Neural progenitor cell (in vitro differentiated cells): ENCODE measurements around the gene CYBA. TPM values are rescaled to one million over a fixed set of nuclear protein-coding genes. Genes with fewer than 3 reads are reported as not detected.
A peak's percentile ranks its signal among the peaks of the same experiment; 100 is the strongest.

Source experiments
- DNase-seq: peaks from one replicate; pipeline ENCODE4 v3.0.0-alpha.2; 2016; ENCODE audit warnings: low spot score
- H2AFZ ChIP-seq: fragments of 200-600 bp; sonication (generic); replicated peaks from 2 replicates; pipeline ENCODE4 v1.6.1; 2016; ENCODE audit warnings: antibody characterized with exemption
- H3F3A ChIP-seq: fragments of 200-600 bp; sonication (generic); 2 replicates; pipeline ENCODE4 v1.6.1; 2016; ENCODE audit warnings: antibody characterized with exemption, low read depth
- H3K27ac ChIP-seq: fragments of 200-600 bp; sonication (generic); 2 replicates; pipeline ENCODE4 v1.5.1; 2016; ENCODE audit warnings: mild to moderate bottlenecking
- H3K27me3 ChIP-seq: fragments of 200-600 bp; sonication (generic); 2 replicates; pipeline ENCODE4 v1.6.1; 2016; ENCODE audit warnings: mild to moderate bottlenecking, moderate library complexity
- H3K36me3 ChIP-seq: fragments of 200-600 bp; sonication (generic); 2 replicates; pipeline ENCODE4 v1.5.1; 2016
- H3K4me1 ChIP-seq: fragments of 200-600 bp; sonication (generic); 2 replicates; pipeline ENCODE4 v1.6.1; 2016; ENCODE audit warnings: mixed run types
- H3K4me2 ChIP-seq: fragments of 200-600 bp; sonication (generic); 2 replicates; pipeline ENCODE4 v1.6.1; 2016
- H3K4me3 ChIP-seq: fragments of 200-600 bp; sonication (generic); 2 replicates; pipeline ENCODE4 v1.5.1; 2016
- H3K79me2 ChIP-seq: fragments of 200-600 bp; sonication (generic); 2 replicates; pipeline ENCODE4 v1.6.1; 2016; ENCODE audit warnings: low read depth
- H3K9ac ChIP-seq: fragments of 200-600 bp; sonication (generic); 2 replicates; pipeline ENCODE4 v1.6.1; 2016
- H3K9me3 ChIP-seq: fragments of 200-600 bp; sonication (generic); 2 replicates; pipeline ENCODE4 v1.5.1; 2016; ENCODE audit warnings: low read depth
- H4K20me1 ChIP-seq: fragments of 200-600 bp; sonication (generic); 2 replicates; pipeline ENCODE4 v1.6.1; 2016; ENCODE audit warnings: low read depth
- H3K27ac Mint-ChIP-seq: 3 replicates; pipeline ENCODE4 v1.8.0; 2021; ENCODE audit warnings: mixed read lengths
- H3K27me3 Mint-ChIP-seq: 2 replicates; pipeline ENCODE4 v1.8.0; 2022; ENCODE audit warnings: low read depth, mild to moderate bottlenecking, inconsistent platforms, moderate library complexity, mixed read lengths; ENCODE audit not compliant: insufficient read depth
- H3K36me3 Mint-ChIP-seq: 3 replicates; pipeline ENCODE4 v1.8.0; 2021; ENCODE audit warnings: mixed read lengths
- H3K4me1 Mint-ChIP-seq: 3 replicates; pipeline ENCODE4 v1.8.0; 2021; ENCODE audit warnings: mixed read lengths
- H3K4me3 Mint-ChIP-seq: 3 replicates; pipeline ENCODE4 v1.8.0; 2021; ENCODE audit warnings: mild to moderate bottlenecking, moderate library complexity, mixed read lengths
- H3K9me3 Mint-ChIP-seq: 3 replicates; pipeline ENCODE4 v1.8.0; 2020; ENCODE audit warnings: mixed read lengths
- EZH2 ChIP-seq: fragments of 200-600 bp; sonication (generic); IDR thresholded peaks from 2 replicates; pipeline ENCODE4 v1.6.1; 2017; ENCODE audit warnings: antibody characterized with exemption, mild to moderate bottlenecking, moderate library complexity
- EZH2phosphoT487 ChIP-seq: fragments of 200-600 bp; sonication (generic); IDR thresholded peaks from 2 replicates; pipeline ENCODE4 v1.6.1; 2017; ENCODE audit warnings: antibody characterized with exemption
- total RNA-seq: library from RNA; depleted of rRNA; stranded (reverse); fragments of >200 nt; gene quantifications from 2 replicates; pipeline ENCODE4 v1.2.3, GENCODE V29; 2015; ENCODE audit warnings: low replicate concordance
- TF ChIP-seq, protein P1 (sequence below): fragments of 200-600 bp; sonication (generic); IDR thresholded peaks from 2 replicates; pipeline ENCODE4 v1.5.1; 2017; ENCODE audit warnings: antibody characterized with exemption, mild to moderate bottlenecking

Gene CYBA
- total RNA-seq, 1 donor from 2014 or later, result 29.9 TPM

DNA sequence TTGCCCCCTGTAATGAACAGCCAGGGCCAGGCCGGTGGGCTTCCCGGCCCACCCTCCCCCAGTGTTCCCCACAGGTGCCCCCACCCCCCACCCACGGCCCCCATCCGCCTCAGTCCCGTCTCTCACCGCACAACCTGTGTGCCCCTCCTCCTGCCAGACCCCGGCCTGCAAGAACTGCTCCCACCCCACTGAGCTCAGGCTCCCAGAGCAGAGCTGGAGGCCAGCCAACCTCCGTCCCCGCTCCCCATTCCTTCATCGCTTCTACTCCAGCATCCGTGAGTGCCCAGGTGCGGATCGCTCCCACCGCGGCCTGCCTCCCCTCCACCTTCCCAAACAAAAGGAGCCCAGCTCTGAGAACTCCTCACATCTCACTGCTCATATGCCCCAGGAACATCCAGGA, 7.9 kb upstream of the CYBA start:
- Histone ChIP-seq H2AFZ (no peak overlapping the region), H3K79me2 (peaks cover 40% of the 10 kb centered on the region), H3K27me3 (no peaks in the 10 kb centered on the region), H3K4me3 (no peak overlapping the region), H3F3A (peaks cover 4% of the 10 kb centered on the region), H3K9ac (no peak overlapping the region), H3K36me3 (no peaks in the 10 kb centered on the region), H3K27ac (no peak overlapping the region), H3K4me1 (peaks cover 4% of the 10 kb centered on the region), H3K9me3 (no peaks in the 10 kb centered on the region), H3K4me2 (no peak overlapping the region), H4K20me1 (peaks cover 39% of the 10 kb centered on the region)
- Mint-ChIP-seq H3K9me3 (no peaks in the 10 kb centered on the region), H3K27ac (peak overlapping the region; percentile 57), H3K36me3 (peaks cover 2% of the 10 kb centered on the region), H3K4me3 (no peak overlapping the region), H3K27me3 (peaks cover 7% of the 10 kb centered on the region), H3K4me1 (peaks cover 16% of the 10 kb centered on the region)
- no peak for DNase-seq
- no peak for TF ChIP-seq EZH2
- TF ChIP-seq EZH2phosphoT487, result no peak
- TF ChIP-seq, protein P1, sequence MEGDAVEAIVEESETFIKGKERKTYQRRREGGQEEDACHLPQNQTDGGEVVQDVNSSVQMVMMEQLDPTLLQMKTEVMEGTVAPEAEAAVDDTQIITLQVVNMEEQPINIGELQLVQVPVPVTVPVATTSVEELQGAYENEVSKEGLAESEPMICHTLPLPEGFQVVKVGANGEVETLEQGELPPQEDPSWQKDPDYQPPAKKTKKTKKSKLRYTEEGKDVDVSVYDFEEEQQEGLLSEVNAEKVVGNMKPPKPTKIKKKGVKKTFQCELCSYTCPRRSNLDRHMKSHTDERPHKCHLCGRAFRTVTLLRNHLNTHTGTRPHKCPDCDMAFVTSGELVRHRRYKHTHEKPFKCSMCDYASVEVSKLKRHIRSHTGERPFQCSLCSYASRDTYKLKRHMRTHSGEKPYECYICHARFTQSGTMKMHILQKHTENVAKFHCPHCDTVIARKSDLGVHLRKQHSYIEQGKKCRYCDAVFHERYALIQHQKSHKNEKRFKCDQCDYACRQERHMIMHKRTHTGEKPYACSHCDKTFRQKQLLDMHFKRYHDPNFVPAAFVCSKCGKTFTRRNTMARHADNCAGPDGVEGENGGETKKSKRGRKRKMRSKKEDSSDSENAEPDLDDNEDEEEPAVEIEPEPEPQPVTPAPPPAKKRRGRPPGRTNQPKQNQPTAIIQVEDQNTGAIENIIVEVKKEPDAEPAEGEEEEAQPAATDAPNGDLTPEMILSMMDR, result no peak

DNA sequence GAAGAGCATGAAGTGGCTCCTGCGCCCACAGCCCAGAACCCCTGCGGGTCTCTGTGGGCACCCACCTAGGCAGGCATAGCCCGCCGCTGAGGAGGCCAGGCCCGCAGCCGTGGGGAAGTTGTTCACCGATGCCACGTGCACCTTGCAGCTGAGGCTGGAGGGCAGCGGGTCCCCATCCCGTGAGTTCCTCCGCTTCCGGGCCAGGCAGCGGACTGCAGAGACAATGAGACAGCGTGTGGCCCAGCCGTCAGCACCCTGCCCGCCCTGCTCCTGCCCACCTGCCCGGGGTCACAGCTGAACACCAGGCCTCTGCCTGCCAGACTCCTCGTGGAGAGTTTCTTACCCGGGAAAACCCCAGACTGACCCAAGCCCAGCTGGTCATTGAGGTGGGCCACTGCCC, 6.5 kb upstream of the CYBA start:
- H3K27ac Mint-ChIP-seq, result no peak overlapping the region
- no peak overlapping the region for H3K4me2 ChIP-seq
- peaks cover 2% of the 10 kb centered on the region for H3K36me3 Mint-ChIP-seq
- peaks cover 39% of the 10 kb centered on the region for H4K20me1 ChIP-seq
- H3K4me3 Mint-ChIP-seq, result no peak overlapping the region
- H3K4me1 Mint-ChIP-seq, result peaks cover 16% of the 10 kb centered on the region
- no peaks in the 10 kb centered on the region for H3K36me3 ChIP-seq
- no peak for DNase-seq
- TF ChIP-seq, protein P1, result no peak
- no peak for TF ChIP-seq EZH2phosphoT487
- no peak for TF ChIP-seq EZH2
- H3K79me2 ChIP-seq, result peaks cover 37% of the 10 kb centered on the region
- H3K27ac ChIP-seq, result no peak overlapping the region
- H3F3A ChIP-seq, result peaks cover 4% of the 10 kb centered on the region
- no peak overlapping the region for H3K9ac ChIP-seq
- no peak overlapping the region for H2AFZ ChIP-seq
- H3K27me3 Mint-ChIP-seq, result peaks cover 7% of the 10 kb centered on the region
- H3K9me3 ChIP-seq, result no peaks in the 10 kb centered on the region
- H3K4me1 ChIP-seq, result peaks cover 4% of the 10 kb centered on the region
- no peak overlapping the region for H3K4me3 ChIP-seq
- no peaks in the 10 kb centered on the region for H3K27me3 ChIP-seq
- no peaks in the 10 kb centered on the region for H3K9me3 Mint-ChIP-seq

DNA sequence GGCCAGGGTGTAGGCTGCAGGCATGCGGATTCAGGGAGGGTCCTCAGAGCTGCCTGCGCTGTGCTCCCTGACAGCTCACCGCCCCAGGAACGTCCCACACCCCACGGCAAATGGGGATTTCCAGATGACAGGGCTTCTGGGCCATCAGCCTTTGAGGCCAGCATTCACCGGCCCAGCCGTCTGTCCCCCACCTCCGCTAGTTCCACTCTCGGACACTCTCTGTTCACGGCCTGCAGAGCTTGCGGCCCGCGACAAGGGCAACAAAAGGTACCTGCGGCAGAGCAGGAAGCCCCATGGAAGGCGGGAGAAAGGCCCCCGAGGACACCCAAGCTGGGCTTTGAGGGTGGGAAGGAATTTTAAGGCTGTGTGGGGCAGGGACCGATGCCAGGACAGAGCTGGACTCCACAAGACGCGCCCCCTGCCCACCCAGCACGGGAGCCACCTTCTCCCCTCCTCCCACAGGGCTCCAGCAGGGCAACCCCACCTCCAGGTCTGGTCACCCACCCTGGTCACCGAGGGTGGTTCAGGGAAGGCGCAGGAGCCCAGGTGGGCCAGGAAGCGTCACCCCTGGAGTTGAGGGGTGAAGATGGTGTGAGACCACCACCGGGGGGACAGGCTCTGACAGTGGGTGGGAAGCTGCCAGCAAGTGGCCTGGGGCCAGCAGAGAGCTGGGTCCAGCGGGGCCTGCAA, 5.6 kb upstream of the CYBA start:
- Histone ChIP-seq H3K27ac (no peak overlapping the region), H3K4me1 (peaks cover under 1% of the 10 kb centered on the region), H3K9me3 (no peaks in the 10 kb centered on the region), H3K79me2 (peaks cover 28% of the 10 kb centered on the region), H3K36me3 (no peaks in the 10 kb centered on the region), H3F3A (peaks cover 10% of the 10 kb centered on the region), H3K4me2 (no peak overlapping the region), H2AFZ (no peak overlapping the region), H3K9ac (no peak overlapping the region), H4K20me1 (peaks cover 37% of the 10 kb centered on the region), H3K4me3 (no peak overlapping the region), H3K27me3 (no peaks in the 10 kb centered on the region)
- H3K27ac Mint-ChIP-seq, result no peak overlapping the region
- DNase-seq, result no peak
- H3K36me3 Mint-ChIP-seq, result peaks cover 2% of the 10 kb centered on the region
- TF ChIP-seq, protein P1, result no peak
- TF ChIP-seq EZH2phosphoT487 (no peak), EZH2 (no peak)
- H3K4me3 Mint-ChIP-seq, result no peak overlapping the region
- H3K4me1 Mint-ChIP-seq, result peaks cover 12% of the 10 kb centered on the region
- H3K27me3 Mint-ChIP-seq, result peaks cover 7% of the 10 kb centered on the region
- no peaks in the 10 kb centered on the region for H3K9me3 Mint-ChIP-seq
